ENCODE results near the gene SHC2. TPM values are rescaled to one million over a fixed set of nuclear protein-coding genes. Genes with fewer than 3 reads are reported as not detected.

The SHC2 gene
- total RNA-seq, 1 donor from 2014 or later: 29.7 TPM

GRCh38 chr19:449916-450315 lies 10.9 kb downstream of the SHC2 start:
- FAIRE-seq (no peak), DNase-seq (ENCODE audit: low read depth) (no peak)
- Histone ChIP-seq H3K36me3 (ENCODE audit: insufficient read depth, low read length) (no peaks in the 10 kb centered on the region), H3K27ac (ENCODE audit: low read depth, low read length) (no peak overlapping the region), H3K4me1 (ENCODE audit: insufficient read depth, low read length) (no peaks in the 10 kb centered on the region), H4K20me1 (ENCODE audit: insufficient read depth, low read length) (no peaks in the 10 kb centered on the region), H3K79me2 (ENCODE audit: insufficient read depth, low read length) (no peaks in the 10 kb centered on the region), H2AFZ (ENCODE audit: low read depth, low read length) (no peak overlapping the region), H3K27me3 (ENCODE audit: insufficient read depth, low read length) (no peaks in the 10 kb centered on the region), H3K9ac (ENCODE audit: low read length) (no peak overlapping the region), H3K4me3 (ENCODE audit: insufficient read depth, low read depth, low read length) (no peak overlapping the region), H3K4me2 (ENCODE audit: low read length) (no peak overlapping the region), H3K9me3 (ENCODE audit: insufficient read depth, low read depth, low read length) (peaks cover 13% of the 10 kb centered on the region)
- Mint-ChIP-seq H3K9me3 (ENCODE audit: unreplicated experiment) (peaks cover 10% of the 10 kb centered on the region), H3K27me3 (ENCODE audit: low read depth, unreplicated experiment) (no peaks in the 10 kb centered on the region), H3K36me3 (ENCODE audit: low read depth, unreplicated experiment) (peaks cover 35% of the 10 kb centered on the region), H3K4me1 (ENCODE audit: low read depth, unreplicated experiment) (no peaks in the 10 kb centered on the region), H3K4me3 (ENCODE audit: unreplicated experiment) (no peak overlapping the region), H3K27ac (ENCODE audit: unreplicated experiment) (no peak overlapping the region)
- no peak for TF ChIP-seq EZH2 (IDR thresholded peaks at IDR 0.05; ENCODE audit: insufficient read depth, low read length)
- TF ChIP-seq CTCF (IDR thresholded peaks at IDR 0.05; ENCODE audit: insufficient read depth, low read depth, low read length): no peak

- H3K27me3 ChIP-seq (ENCODE audit: insufficient read depth, low read length): no peaks in the 10 kb centered on the region
- H4K20me1 ChIP-seq (ENCODE audit: insufficient read depth, low read length): no peaks in the 10 kb centered on the region
- Mint-ChIP-seq H3K4me3 (ENCODE audit: unreplicated experiment) (peak overlapping the region; percentile 34), H3K9me3 (ENCODE audit: unreplicated experiment) (peaks cover 5% of the 10 kb centered on the region), H3K36me3 (ENCODE audit: low read depth, unreplicated experiment) (peaks cover 24% of the 10 kb centered on the region), H3K27ac (ENCODE audit: unreplicated experiment) (no peak overlapping the region), H3K27me3 (ENCODE audit: low read depth, unreplicated experiment) (no peaks in the 10 kb centered on the region), H3K4me1 (ENCODE audit: low read depth, unreplicated experiment) (no peaks in the 10 kb centered on the region)
- H2AFZ ChIP-seq (ENCODE audit: low read depth, low read length): no peak overlapping the region
- TF ChIP-seq CTCF (IDR thresholded peaks at IDR 0.05; ENCODE audit: insufficient read depth, low read depth, low read length): no peak
- no peak for TF ChIP-seq EZH2 (IDR thresholded peaks at IDR 0.05; ENCODE audit: insufficient read depth, low read length)
- H3K27ac ChIP-seq (ENCODE audit: low read depth, low read length): no peak overlapping the region
- DNase-seq (ENCODE audit: low read depth) (no peak), FAIRE-seq (no peak)
- no peaks in the 10 kb centered on the region for H3K79me2 ChIP-seq (ENCODE audit: insufficient read depth, low read length)
- H3K36me3 ChIP-seq (ENCODE audit: insufficient read depth, low read length): no peaks in the 10 kb centered on the region
- H3K4me1 ChIP-seq (ENCODE audit: insufficient read depth, low read length): no peaks in the 10 kb centered on the region
- H3K9ac ChIP-seq (ENCODE audit: low read length): no peak overlapping the region
- H3K9me3 ChIP-seq (ENCODE audit: insufficient read depth, low read depth, low read length): peaks cover 13% of the 10 kb centered on the region
- H3K4me3 ChIP-seq (ENCODE audit: insufficient read depth, low read depth, low read length): no peak overlapping the region
- H3K4me2 ChIP-seq (ENCODE audit: low read length): no peak overlapping the region
Observed at GRCh38 chr19:447816-448560, 12.8 kb downstream of the SHC2 start.

GRCh38 chr19:447064-447426 lies 13.8 kb downstream of the SHC2 start:
- no peaks in the 10 kb centered on the region for H4K20me1 ChIP-seq (ENCODE audit: insufficient read depth, low read length)
- H3K4me1 Mint-ChIP-seq (ENCODE audit: low read depth, unreplicated experiment): no peaks in the 10 kb centered on the region

More at GRCh38 chr19:447064-447426, 13.8 kb downstream of the SHC2 start:
- H3K4me3 ChIP-seq (ENCODE audit: insufficient read depth, low read depth, low read length): no peak overlapping the region
- Mint-ChIP-seq H3K27ac (ENCODE audit: unreplicated experiment) (no peak overlapping the region), H3K4me3 (ENCODE audit: unreplicated experiment) (no peak overlapping the region), H3K9me3 (ENCODE audit: unreplicated experiment) (peaks cover 5% of the 10 kb centered on the region), H3K36me3 (ENCODE audit: low read depth, unreplicated experiment) (peaks cover 20% of the 10 kb centered on the region), H3K27me3 (ENCODE audit: low read depth, unreplicated experiment) (no peaks in the 10 kb centered on the region)
- H3K79me2 ChIP-seq (ENCODE audit: insufficient read depth, low read length): no peaks in the 10 kb centered on the region
- no peak overlapping the region for H3K4me2 ChIP-seq (ENCODE audit: low read length)
- no peak overlapping the region for H3K9ac ChIP-seq (ENCODE audit: low read length)
- no peaks in the 10 kb centered on the region for H3K4me1 ChIP-seq (ENCODE audit: insufficient read depth, low read length)
- DNase-seq (ENCODE audit: low read depth) (no peak), FAIRE-seq (no peak)
- H3K27me3 ChIP-seq (ENCODE audit: insufficient read depth, low read length): no peaks in the 10 kb centered on the region
- no peaks in the 10 kb centered on the region for H3K36me3 ChIP-seq (ENCODE audit: insufficient read depth, low read length)
- peaks cover 10% of the 10 kb centered on the region for H3K9me3 ChIP-seq (ENCODE audit: insufficient read depth, low read depth, low read length)
- no peak overlapping the region for H3K27ac ChIP-seq (ENCODE audit: low read depth, low read length)
- TF ChIP-seq CTCF (IDR thresholded peaks at IDR 0.05; ENCODE audit: insufficient read depth, low read depth, low read length) (no peak), EZH2 (IDR thresholded peaks at IDR 0.05; ENCODE audit: insufficient read depth, low read length) (no peak)
- H2AFZ ChIP-seq (ENCODE audit: low read depth, low read length): no peak overlapping the region
